ENCODE data around the gene USB1.

Gene USB1

DNA sequence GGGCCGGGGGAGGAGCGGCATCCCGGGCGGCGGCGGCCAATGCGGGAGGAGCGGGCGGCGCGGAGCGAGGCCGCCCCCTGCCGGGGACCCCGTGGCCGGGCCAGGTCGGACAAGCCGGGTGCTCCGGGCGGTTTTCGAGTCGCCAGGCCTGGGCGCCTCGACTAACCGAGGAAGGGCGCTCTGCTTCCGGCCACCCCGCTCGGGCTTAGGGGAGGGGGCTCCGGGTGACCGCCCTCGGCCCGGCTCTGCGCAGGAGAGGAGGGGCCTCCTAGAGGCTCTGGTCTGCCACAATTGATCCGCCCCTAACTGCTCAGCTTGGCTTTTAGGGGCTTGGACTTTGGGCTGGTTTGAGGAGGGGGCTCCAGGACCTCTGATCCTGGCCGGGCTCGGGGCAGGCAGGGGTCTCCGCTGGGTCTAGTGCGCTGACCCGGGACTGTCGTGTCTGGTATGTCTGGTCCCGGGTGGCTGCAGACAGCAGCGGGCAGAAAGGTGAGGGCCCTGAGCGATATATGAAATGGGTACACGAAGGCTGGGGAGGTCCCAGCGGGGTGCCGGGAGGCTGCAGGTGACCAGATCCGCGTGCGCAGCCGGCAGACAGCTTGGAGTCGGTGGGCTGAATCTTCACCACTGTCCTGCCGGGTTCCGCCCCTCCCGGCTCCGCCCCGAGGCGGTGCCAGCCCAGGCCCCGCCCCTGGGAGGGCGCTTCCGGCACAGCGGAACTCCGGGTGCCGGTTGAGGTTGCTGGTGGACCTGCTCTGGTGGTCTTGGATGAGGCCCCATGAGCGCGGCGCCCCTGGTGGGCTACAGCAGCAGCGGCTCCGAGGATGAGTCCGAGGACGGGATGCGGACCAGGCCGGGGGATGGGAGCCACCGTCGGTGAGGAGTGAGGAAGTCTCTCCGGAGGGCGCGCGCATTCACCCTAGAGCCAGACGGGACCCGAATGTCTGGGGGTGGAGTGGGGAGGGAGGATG, at the start of gene USB1:
Gene USB1 (plus strand): TSS at position 702 of the 971 bp plus-strand sequence. CDS start 77 bp downstream, at position 779.
- peak; percentile 95 for DNase-seq

GRCh38 chr16:57952909-57953308, 48.3 kb upstream of the USB1 start:
- peak; percentile 45 for DNase-seq

- DNase-seq, result no peak
These were observed 47.4 kb upstream of the USB1 start for GRCh38 chr16:57953857-57954256.

DNA sequence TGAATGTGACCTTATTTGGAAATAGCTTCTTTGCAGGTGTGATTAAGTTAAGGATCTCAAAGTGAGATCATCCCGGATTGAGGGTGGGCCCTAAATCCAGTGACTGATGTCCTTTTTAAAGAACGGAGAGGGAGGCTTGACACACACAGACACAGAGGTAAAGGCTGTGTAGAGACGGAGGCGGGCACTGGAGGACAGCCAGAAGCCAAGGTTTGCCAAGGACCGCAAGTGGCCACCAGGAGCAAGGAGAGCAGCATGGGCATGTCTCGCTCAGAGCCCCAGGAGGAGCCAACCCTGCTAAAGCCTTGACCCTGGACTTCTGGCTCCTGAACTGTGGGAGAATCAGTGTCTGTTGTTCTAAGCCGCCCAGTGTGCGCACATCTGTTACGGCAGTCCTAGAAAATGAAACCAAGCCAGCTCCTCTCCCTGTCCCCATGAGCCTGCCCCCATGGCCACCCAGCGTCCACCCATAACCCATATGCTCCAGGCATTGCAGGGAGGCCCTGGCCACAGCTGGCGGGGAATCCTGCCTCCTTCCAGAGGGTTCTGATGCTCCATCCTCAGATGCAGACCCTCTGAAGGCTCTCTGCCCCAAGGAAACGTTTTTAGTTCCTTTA, 45.5 kb upstream of the USB1 start:
- DNase-seq, result peak; percentile 42

DNA sequence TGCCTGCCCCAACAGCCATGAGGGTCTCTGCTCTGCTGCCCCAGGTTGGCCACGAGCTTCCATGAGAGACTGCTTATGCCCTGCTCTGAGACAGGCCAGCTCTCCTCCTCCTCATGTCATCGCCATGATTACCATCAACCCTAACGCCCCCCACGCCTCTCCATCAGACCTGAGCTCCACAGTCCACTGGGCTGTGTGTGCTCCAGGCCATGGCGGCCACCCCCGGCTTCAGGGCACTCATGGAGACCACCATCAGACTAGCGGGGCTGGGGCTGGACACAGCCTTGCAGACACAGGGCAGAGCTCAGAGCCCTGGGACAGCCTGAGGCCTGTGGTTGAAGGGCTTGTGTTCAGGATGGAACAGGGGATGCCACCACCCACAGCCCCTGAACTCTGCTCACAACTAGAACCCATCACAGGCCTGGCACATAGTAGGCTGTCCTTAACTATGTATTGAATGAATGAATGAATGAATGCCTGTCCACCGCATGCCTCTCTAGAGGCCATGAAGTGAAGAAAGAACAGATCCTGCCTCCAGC, 44.9 kb upstream of the USB1 start:
- DNase-seq, result no peak

DNA sequence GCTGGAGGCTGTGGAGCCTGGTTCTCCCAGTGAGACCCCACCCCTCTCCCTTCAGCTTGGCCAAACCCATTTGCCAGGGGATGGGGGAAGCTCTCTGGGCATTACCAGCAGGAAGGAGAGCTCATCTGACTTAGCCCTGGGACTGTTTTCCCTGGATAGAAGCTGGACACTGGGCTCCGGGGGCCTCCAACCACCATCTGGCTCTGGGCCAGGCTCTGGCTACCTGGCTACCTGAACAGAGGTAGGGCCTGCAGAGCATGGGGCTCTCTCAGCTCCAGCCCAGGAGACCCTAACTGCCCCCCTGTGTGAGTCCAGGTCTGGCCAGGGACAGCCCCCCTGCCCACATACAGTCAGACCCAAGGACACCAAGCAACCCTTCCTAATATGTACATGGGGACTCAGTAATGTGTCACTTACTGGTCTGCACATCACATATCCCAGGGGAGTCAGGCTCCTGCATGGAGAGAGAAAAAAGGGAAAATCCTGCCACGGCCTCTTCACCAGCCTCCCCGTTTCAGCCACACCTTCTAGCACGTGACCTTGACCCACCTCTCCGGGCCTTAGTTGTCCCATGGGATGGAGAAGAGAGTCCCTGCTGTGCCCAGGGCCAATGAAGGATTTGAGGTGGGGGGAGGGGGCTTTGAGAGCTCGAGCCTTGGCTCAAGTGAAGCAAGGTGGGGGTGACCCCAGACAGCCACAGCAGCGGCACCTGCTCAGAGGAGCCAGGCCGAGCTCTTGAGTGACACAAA, 44.1 kb upstream of the USB1 start:
- DNase-seq, result peak; percentile 39

GRCh38 chr16:57957673-57958392, 43.4 kb upstream of the USB1 start:
- DNase-seq, result peak; percentile 77

DNA sequence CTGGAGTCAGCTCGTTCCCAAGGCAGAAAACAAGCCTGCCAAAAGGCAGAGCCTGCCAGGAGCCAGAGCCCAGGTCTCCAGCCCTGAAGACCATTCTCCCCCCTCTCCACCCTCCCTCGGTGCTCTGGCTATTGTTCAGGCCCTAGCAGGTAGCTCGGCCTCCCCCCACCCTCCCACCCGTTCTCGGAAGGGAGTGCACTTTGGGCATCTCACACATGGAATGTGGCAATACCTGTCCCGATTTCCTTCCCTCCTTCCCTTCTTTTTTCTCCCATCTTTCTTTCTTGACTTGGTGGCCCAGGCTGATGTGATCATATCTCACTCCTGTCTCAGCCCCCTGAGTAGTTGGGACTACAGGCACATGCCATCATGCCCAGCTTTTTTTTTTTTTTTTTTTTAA, 42.7 kb upstream of the USB1 start:
- no peak for DNase-seq

GRCh38 chr16:57959121-57959520, 42.1 kb upstream of the USB1 start:
- DNase-seq, result no peak

DNA sequence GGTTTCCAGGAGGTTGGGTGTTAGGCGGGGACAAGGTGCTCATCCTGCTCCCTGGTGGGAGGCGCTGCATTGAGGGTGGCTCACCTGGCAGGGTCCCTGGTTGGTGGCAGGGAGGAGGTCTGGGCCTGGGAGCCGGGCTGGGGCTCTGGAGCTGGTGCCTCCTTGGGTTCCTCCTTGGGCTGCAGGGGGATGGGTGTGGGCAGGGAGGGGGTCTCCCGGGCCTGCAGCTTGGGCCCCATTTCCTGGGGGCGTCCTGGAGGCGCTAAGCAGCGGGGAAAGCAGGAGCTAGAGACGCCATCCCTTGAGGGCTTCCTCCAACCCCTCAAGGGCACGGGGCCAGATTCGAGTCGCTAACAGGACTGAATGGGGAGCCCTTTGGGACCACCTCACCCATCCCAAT, 41.4 kb upstream of the USB1 start:
- DNase-seq, result no peak

DNA sequence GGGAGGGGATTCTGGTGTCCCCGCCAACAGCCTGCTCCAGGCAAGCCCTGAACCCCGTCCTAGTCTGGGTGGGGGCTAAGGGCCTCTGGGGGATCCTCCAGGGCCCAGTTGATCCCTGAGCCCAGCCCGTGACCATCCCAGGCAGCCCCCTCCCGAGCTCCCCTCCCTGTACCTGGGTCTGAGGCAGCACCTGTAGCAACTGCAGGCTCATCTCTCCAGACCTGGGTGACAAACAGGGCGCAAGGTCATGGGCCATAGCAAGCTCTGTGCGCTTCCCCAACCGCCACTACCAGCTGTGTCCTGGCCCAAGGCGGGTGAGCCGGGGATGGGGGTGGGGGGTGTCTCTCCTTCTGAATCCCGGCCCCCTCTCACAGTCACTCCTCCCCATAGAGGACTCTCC, 40.9 kb upstream of the USB1 start:
- no peak for DNase-seq

GRCh38 chr16:57960826-57961472, 40.3 kb upstream of the USB1 start:
- no peak for DNase-seq

- DNase-seq, result no peak
These were observed 39.7 kb upstream of the USB1 start for GRCh38 chr16:57961538-57961937.

GRCh38 chr16:57962046-57962445, 39.2 kb upstream of the USB1 start:
- no peak for DNase-seq

- no peak for DNase-seq
These were observed 38.5 kb upstream of the USB1 start for GRCh38 chr16:57962756-57963155.

DNA sequence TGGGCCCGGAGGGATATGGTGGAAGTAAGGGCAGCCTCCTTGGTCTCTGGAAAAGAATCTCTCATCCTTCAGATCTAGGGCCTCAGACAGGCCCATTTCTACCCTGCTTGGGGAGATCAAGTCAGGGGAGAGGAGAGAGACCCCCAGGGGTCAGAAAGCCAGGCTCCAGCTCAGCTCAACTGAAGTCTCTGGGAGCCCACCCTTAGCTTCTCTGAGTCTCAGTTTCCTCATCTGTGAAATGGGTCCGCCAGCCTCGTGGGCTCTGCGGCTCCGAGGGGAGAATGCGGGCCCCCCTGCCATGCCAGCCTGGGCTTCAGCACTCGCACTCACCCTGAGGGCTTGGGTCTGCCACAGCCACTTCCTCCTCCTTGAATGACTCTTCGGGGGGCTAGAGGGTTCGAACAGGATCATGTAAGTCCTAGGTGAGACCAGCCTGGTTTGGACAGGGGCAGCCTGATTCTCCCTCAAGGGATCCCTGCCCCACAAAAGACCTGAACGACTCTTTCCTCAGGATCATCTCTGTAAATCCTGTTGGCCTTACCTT, 37.0 kb upstream of the USB1 start:
- no peak for DNase-seq

DNA sequence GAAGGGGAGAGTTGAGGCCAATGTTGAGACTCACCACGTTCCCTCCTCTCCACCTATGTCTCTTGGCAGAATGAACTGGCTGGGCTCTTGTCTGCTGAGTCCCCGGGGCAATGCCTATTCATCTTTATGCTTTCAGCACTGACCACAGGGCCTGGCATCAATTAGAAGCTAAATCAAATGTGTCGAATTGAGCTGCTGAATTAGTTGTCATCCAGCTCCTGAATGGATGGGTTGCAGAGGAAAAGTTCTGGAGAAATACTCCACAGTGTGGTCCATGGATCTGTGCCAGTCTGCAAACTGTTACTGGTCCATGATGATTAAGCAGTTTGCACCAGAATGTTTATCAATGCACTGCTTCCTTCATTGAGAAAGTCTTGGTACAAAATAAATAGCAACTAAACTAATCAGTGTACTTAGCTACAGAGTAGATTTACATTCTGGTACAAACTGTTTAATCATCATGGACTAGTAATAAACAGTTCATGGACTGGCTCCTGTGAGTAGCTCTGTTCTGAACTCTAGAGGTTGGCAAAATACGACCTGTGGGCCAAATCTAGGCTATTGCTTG, 34.9 kb upstream of the USB1 start:
- DNase-seq, result no peak

GRCh38 chr16:57966986-57967385, 34.2 kb upstream of the USB1 start:
- no peak for DNase-seq

DNA sequence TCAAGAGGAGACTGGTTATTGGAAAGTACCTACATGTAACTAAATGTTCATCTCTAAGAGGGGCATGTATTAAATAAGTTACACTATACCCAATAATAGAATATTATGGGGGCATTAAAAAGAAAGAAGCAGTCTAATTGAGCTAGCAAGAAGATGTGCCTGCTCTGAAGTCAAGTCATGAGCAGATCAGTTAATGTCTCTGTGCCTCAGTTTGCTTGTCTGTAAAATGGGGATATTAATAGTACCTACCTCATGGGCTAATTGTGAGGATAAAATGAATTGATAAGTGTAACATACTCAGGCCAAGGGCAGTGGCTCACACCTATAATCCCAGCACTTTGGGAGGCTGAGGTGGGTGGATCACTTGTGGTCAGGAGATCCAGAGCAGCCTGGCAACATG, 33.3 kb upstream of the USB1 start:
- no peak for DNase-seq

- DNase-seq, result no peak
These were observed 31.6 kb upstream of the USB1 start for GRCh38 chr16:57969451-57970123.

- DNase-seq, result no peak
These were observed 30.9 kb upstream of the USB1 start for GRCh38 chr16:57970319-57970718.
